ENCODE results near the gene NUDT14.

DNA sequence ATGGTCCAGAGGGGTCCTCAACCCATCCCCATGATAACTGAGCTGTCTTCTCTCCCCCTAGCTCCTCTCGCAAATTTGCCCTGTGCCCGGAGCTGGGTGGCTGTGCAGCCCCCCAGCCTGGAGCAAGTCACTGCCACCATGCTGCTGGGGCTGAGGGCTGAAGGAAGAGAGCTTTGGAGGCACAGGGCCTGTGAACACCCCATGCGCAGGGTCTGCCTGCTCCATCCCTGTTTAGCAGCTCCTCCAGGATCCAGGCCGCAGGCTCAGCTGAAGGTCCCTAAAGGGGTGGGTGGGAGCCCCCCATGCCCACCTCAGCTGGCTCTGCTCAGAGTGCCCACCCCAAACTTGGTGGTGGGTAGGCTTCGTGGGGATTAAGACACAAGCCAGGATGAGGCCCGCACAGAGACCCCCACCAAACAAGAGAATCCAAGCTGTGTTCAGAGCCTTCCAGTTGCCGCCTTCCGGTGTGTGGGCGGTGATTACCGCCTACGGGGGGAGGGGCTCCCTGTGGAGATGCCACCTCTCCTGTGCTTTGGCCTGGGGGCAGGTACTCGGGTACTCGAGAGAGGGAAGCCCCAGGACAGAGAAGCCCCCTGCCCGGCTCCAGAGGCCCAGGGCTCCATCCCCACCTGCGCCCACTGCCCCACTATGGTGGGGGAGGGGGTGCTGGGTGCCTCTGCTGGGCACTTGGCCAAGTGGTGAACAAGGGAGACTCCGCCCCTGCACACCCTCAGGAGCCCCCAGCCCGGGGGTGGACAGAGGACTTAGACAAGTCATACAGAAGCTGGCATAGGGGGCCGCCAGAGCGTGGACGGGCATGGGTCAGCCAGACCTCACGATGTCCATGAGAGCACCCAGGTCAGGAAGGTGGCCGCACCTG lies 11.1 kb downstream of the NUDT14 start:
- no peak for TF ChIP-seq CTCF (IDR thresholded peaks at IDR 0.05)
- no peak for TF ChIP-seq POLR2A (IDR thresholded peaks at IDR 0.05)
